Islet of Langerhans (tissue), 1 donor: ENCODE measurements around the gene PAQR6.

Experiments
- FAIRE-seq: peaks from one replicate; lab custom pipeline; 2011; peaks lifted over from hg19 to GRCh38; lab: Jason Lieb, UNC

PAQR6 gene

DNA sequence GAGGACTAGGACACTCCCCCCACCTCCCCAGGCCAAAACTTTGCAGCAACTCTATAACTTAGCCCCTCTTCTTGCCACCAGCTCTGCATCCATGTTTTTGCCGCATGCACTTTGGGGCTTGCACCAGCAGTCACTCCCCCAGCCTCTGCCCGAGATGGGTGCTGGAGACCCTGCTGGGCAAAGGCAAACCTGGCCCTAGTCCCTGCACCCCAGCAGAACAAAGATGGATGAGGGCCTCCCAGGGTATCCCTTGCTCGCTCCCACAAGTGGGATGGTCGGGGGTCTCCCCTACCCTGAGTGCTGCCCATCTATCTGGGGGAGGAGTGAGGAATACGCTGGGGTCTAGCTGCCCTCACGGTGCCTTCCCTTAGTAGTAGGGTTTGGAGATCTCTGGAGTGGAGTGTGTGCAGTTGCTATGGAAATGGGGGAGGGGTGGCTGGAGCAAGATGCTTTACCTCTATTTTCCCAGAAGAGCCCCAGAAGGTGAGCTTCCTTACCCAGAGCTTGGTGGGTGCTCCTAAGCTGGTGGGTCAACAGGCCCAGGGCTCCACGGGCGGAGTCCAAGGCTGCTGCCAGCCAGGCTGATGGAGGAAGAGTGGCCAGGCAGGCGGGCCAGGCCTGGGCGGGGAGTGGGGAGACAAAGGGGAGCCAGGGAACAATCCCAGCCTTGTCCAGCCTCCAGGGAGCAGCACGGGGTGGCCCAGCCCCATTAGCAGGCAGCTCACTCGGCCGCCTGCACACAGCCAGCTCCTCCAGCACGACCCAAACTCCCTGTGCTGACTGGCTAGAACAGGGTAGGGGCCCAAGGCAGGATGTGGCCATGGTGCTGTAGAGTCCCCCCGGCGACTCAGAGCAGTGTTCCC lies at the start of gene PAQR6:
Gene PAQR6 (minus strand): TSS at position 597 of the 863 bp plus-strand sequence. CDS start 1,325 bp downstream, outside the sequence.
- FAIRE-seq: no peak

DNA sequence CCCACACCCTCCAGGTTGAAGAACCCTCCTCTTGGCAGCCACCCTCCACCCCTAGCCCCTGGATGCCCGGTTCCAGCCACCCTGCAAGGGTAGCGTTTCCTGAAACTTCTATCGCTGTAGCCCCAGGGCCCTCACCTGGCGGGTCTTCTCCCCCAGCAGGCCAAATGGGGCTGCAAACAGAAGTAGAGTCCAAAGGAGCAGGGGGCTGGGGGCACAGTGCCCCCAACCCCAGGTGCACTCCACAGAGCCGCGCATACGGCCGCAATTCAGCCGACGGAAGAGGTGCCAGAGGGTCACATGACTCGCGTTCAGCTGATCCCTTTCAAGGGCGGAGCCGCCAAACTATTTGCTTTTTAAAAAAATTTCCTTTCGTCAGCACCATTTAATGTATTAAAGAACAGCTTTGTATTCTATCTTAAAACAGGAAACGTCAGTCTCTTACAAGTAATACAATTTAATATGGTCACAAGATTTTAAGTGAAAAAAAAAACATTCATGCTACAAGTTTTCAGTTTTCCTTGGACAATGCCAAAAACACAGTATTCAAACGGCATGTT lies 47.6 kb upstream of the PAQR6 start, which contains the start of gene GLMP:
Gene GLMP (minus strand): TSS at position 289 of the 557 bp plus-strand sequence. CDS start 34 bp downstream, at position 255.
- peak; percentile 97 for FAIRE-seq

GRCh38 chr1:156293895-156294294 lies 46.0 kb upstream of the PAQR6 start:
- no peak for FAIRE-seq

DNA sequence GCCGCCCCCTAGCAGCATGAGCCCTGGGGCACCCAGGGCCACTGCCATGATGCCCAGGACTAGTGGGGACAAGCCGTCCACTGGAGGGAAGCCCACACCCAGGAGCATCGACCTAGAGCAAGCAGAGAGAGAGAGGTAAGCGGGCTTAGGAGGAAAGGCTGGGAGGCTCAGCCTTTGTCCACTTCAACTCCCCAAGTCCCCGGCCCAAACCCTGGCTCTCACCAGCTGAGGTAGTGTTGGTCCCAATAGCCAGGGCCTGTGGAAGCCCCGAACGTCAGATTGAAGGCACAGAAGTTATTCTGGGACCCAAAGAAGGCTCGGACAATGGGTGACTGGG lies 45.2 kb upstream of the PAQR6 start:
- FAIRE-seq: no peak

GRCh38 chr1:156291226-156292061 lies 43.6 kb upstream of the PAQR6 start:
- FAIRE-seq: no peak

- no peak for FAIRE-seq
These were observed 42.0 kb upstream of the PAQR6 start for GRCh38 chr1:156289857-156290256.

DNA sequence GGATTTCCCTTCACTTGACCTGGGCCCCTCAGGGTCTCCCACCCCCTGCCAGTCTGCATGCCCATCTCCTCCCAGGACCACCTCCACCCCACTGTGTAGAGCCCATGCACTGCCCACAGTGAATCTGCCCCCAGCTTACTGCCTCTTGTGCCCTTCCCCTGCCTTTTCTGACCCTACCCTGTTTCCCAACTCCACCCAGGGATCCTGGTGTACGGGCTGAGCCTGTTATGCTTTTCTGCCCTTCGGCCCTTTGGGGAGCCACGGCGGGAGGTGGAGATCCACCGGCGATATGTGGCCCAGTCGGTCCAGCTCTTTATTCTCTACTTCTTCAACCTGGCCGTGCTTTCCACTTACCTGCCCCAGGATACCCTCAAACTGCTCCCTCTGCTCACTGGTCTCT lies 38.2 kb upstream of the PAQR6 start:
- FAIRE-seq: no peak

DNA sequence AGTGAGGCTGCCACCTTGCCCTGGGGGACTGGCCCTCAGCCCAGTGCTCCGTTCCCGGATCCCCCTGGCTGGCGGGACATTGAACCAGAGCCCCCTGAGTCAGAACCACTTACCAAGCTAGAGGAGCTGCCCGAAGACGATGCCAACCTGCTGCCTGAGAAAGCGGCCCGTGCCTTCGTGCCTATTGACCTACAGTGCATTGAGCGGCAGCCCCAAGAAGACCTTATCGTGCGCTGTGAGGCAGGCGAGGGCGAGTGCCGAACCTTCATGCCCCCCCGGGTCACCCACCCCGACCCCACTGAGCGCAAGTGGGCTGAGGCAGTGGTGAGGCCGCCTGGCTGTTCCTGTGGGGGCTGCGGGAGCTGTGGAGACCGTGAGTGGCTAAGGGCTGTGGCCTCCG lies 37.6 kb upstream of the PAQR6 start:
- no peak for FAIRE-seq

GRCh38 chr1:156284757-156285156 lies 36.9 kb upstream of the PAQR6 start:
- FAIRE-seq: no peak

DNA sequence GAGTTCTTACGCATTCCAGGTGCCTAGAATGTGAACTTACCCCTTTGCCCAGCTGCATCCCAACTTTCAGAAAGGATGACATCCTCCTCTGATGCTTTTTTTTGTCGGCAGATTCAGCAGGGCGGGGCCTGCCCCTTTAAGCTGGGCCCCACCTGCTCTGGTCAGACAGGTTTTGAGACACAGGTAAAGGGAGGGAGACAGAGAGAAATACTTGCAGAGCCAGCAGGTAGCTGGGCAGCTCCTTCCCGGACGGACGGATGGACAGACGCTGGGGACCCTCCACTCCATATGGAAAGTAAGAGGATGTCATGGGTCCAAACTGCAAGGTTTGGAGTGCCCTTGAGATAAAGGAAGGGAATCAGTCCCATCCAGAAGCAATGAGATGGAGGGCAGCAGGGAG lies 36.3 kb upstream of the PAQR6 start, which contains the start of gene TMEM79:
Gene TMEM79 (plus strand): TSS at position 214 of the 400 bp plus-strand sequence. CDS start 902 bp downstream, outside the sequence.
- no peak for FAIRE-seq

DNA sequence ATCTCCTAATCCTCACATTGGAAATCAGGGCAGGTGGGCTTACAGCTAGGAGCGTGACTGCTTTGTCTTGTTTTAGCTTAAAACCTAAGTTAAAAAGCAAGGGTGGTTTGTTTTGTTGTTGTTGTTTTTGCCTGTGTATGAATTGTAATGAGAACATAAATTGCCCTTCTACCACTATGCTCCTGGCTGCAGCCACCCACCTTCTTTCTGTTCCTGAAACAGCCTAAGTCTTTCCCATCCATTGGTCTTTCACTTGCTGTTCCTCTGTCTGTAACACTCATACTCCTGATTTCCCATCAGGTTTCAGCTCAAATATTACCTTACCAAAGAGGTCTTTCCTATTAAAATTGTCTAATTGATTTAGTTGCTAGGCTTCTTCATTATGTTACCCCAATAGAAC lies 35.7 kb upstream of the PAQR6 start:
- no peak for FAIRE-seq

DNA sequence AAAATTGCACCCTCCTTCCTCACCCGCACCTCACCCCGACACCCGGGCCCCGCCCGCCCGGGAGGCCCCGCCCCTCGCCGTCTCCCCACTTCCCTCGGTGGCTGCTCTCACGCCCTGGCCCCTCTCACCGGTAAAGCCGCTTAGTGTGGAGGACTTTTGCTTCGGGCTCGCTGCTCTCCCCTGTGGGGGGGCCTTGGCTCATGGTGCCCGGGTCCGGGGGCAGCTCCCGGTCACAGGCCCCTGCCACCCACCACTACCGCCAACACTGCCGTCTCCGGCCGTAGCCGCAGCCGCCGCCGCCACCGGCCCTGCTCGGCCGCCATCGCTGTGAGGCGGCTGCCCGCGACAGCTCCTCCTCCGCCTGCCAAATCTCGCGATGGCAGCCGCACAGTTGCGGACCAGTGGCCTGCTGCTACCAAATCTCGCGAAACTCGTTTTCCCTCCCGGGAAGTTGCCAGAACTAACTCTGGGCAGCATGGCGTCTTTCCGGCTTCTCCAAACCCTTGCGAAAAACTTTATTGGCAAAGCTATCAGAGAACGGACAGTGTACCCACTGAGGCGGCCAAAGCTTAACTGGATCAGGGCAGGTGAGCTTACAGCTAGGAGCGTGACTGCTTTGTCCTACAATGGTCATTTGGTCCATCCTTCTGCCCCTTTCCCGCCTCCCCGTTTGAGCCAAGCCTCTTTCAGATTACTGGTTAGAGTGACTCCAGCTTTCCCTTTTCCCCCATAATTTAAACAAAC lies 34.8 kb upstream of the PAQR6 start, which contains the start of gene SMG5:
Gene SMG5 (minus strand): TSS at position 347 of the 744 bp plus-strand sequence. CDS start 145 bp downstream, at position 202.
- no peak for FAIRE-seq

DNA sequence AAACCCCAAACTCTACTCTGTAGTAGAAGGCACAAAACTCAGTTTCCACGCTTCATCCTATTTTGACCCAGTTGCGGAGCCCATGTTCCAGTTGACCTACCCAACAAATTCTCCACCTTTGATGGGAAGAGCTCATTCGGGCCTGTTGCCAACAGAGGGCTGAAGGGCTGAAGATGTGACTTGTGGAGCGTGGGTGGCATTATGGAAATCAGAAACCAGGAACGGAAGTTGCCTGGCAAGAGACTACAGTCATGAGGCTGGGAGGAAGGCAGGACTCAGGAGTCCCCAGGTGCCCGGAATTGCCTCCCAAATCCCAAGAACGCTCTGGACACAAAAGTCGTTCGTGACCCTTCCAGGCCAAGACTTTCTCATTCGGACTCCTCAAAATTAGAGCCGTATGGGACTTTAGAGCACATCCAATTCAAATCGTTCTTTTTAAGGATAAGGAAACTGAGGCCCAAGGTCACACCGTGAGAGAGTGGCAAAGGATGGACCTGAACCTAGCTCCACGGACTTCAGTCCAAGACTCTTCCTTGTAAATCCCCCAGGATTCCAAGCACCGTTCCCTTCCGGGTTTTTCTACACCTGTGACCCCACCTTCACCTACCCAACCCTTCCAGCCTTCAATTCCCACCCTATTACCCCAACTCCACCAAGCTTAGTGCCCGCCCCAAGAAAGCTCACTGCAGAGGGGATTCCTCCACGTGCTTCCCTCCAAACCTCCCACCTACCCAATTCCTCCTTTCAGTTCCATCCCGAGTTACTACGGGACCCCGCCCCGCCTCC lies 34.0 kb upstream of the PAQR6 start:
- no peak for FAIRE-seq

- no peak for FAIRE-seq
These were observed 33.4 kb upstream of the PAQR6 start for GRCh38 chr1:156281281-156281680.

- FAIRE-seq: no peak
These were observed 32.0 kb upstream of the PAQR6 start for GRCh38 chr1:156279837-156280236.

- FAIRE-seq: no peak
These were observed 29.1 kb upstream of the PAQR6 start for GRCh38 chr1:156276966-156277381.

DNA sequence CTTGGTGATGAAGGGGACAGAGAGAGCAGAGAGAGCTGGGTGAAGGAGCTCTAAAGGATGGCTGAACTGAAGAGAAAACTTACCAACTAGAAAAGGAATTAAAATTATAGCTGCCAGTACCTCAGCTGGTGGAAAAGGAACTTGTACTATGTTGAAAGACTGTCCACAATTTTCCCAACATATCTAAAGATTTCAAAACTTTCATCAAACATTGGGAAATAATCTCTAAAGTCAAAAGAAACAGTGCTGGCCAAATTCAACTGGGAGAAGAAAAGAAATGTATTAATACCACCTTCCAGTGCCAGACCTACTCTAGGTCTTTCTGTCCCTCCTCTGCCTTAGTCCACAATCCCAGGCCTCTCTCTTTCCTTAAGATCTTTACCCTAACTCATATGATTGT lies 28.7 kb upstream of the PAQR6 start:
- no peak for FAIRE-seq

DNA sequence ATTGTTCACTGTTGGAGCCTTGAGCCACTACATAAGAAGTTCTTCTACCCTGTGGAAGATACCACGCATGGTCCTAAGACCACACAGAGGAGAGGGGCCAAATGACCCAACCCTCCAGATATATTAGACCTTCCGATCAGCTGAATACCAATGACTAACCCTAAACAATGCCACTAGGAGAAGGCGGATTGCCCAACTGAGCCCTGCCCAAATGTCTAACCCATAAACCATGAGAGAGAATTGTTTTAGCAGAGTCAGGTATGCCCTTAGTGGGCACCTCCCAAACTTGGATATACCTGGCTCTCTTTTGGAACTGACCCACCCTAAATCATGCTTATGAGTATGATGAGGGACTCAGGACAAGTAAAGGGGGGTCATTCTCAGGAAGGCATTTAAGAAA lies 22.5 kb upstream of the PAQR6 start:
- FAIRE-seq: no peak

DNA sequence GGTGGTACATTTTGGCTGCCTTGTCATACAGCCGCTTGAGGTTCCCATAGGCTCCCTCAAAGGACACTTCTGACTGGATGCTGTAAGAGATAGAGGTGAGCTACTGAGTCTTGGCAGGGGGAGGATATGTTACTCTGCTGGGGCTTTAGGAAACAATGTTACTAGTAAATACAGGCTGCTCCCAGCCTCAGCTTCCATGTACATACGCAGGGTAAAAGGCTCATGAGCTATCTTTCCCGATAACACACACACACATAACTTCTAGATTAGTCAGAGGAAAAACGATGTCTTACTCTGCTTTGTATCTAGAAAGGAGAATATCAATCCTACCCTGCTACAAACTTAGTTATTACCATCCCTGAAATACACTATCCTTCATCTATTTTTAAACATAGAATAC lies 20.5 kb upstream of the PAQR6 start:
- FAIRE-seq: no peak

GRCh38 chr1:156266051-156266450 lies 18.2 kb upstream of the PAQR6 start:
- FAIRE-seq: no peak

GRCh38 chr1:156263288-156263655 lies 15.4 kb upstream of the PAQR6 start:
- no peak for FAIRE-seq
